Non-pigmented ciliary epithelial cell (primary cell): ENCODE data around the gene OGFOD3.
"Not testable (repeated sequence)": the region's sequence is repeated elsewhere in the genome, so short reads cannot be mapped to it uniquely, and the experiment has no call there.

ENCODE experiments used
- DNase-seq: peaks from one replicate; pipeline ENCODE4 v3.0.0-alpha.2; 2010; ENCODE audit warnings: low read depth

Gene OGFOD3, protein sequence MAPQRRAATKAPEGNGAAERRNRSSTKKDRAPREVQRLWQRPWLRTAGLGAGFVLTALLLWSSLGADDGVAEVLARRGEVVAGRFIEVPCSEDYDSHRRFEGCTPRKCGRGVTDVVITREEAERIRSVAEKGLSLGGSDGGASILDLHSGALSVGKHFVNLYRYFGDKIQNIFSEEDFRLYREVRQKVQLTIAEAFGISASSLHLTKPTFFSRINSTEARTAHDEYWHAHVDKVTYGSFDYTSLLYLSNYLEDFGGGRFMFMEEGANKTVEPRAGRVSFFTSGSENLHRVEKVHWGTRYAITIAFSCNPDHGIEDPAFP

DNA sequence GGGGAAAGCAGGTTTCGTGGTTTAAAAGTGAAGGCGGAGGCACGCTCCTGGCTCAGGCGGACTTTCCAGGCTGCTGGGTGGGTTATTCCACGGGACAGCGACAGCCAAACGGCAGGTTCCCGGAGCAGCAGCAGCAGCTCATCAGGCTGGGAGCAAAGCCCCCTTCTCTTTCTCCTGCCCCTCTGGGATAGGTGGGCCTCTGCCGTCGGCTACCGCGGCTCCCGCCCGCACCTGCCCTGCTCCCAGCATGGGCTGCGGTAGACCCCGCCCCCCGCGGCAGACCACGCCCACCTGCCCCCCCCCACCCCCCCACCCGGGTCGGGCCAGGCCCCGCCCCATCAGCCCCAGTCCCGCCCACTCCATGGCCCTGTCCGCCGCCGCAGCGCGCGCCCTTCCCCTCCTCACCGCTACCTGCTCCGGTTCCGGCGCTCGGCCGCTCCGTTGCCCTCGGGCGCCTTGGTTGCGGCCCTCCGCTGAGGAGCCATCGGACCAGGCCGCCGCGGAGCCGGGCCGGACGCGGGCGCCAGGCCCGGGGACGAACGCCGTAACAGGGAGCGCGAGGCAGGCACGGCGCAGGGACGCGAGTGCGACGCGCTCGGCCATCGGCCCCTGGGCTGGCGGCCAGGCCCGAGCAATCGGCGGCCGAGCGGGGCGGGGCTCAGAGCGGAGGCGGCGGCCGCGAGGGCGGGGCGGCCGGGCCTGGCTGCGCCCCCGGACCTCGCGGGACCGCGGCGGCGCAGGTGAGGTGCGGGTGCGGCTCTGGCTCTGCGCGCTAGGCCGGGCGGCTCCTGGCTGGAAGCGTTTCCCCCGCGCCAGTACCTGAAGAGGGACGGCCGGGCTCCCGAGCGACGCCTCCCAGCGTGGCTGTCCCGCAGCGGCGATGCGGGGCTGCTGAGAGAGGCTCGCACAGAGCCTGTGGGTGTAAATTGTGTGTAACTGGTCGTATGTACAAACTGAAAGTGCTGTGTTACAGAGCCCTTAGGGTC, at the start of gene OGFOD3, which contains the start of gene HEXD:
Gene OGFOD3, minus strand, starts transcription at position 586 of the 986 bp plus-strand sequence. Its CDS starts 101 bp downstream, at position 485.
Gene HEXD, plus strand, starts transcription at position 347 of the 986 bp plus-strand sequence. CDS start 1,453 bp downstream, outside the sequence.
- DNase-seq = no peak

- no peak for DNase-seq
These were observed 46.7 kb upstream of the OGFOD3 start for GRCh38 chr17:82465023-82465603.

- DNase-seq = no peak
These were observed 46.2 kb upstream of the OGFOD3 start for GRCh38 chr17:82464567-82464929.

GRCh38 chr17:82463925-82464566, 45.7 kb upstream of the OGFOD3 start:
- no peak for DNase-seq

DNA sequence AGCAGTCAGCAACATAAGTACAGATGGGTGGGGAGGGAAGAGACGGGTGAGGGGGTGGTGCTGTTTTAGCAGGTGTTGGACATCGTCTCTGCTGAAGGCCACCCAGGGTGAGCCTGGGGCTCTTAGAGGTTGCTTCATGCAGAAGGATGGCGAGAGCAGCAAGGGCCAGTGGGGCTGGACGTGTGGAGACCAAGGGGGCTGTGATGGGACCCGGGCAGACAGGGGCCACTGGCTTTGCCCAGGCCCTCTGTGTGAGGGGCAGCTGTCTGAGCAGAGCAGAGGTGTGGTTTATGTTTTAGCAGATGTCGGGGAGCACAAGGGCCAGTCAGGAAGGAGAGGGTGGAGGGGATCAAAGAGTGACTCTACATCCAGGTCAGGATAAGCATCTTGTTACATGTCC, 45.0 kb upstream of the OGFOD3 start:
- no peak for DNase-seq

- no peak for DNase-seq
These were observed 43.6 kb upstream of the OGFOD3 start for GRCh38 chr17:82461827-82462524.

GRCh38 chr17:82459936-82460335, 41.5 kb upstream of the OGFOD3 start:
- not testable (repeated sequence) for DNase-seq

GRCh38 chr17:82458885-82459424, 40.6 kb upstream of the OGFOD3 start:
- DNase-seq = no peak

- DNase-seq = peak; percentile 83
These were observed 39.9 kb upstream of the OGFOD3 start, which contains the start of gene NARF for GRCh38 chr17:82458179-82458884. NARF (plus strand) TSS chr17:82458741; CDS start chr17:82458804, 63 bp downstream.

DNA sequence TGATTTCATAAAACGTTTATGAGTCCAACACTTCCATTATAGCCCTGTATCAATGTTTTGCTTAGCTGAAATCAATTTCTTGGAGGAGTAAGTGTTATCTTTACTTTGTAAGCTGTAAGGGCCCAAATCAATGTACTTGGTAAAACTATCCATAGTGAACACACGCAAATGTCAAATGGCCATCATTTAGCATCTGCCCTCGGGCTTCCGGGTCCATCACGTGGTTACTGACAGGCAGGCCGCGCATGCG, 39.5 kb upstream of the OGFOD3 start:
- no peak for DNase-seq

DNA sequence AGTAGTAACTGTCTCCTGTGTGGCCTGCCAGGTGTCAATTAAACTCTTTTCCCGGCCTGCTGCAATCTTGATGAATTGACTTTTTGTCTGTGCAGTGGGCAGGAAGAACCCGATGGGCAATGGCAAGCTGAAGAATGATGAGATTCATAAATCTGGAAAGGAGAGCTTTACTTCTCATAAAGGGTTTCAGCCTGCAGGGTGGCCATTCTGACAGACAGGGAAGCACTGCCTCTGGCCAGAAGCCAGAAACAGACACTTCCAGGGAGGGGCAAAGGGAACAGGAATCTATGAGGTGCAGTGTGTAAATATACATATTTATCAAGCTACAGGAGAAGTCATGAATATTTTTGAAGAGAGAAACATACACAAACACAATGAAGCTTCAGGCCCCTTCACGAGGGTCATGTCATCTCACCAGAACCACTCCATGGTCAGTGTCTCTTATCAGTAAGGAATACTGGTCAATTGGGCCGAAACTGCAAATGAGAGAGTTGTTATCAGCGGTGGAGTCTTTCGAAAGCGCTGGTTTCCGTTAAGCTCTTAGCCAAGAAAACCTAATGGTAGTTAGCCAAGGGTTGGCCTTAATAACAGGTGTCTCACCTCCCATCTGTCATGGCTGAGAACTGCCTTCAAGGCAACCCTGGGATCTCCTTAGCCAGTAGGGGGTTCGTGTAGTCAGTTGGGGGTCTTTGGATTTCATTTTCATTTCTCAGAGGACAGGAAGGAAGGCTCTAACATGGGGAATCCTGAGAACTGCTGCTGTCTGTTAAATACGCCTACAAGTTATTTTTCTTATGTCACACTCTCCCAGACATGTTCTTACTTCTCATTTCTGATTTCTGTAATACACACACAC, 38.9 kb upstream of the OGFOD3 start:
- no peak for DNase-seq

GRCh38 chr17:82453706-82454105, 35.3 kb upstream of the OGFOD3 start:
- DNase-seq = not testable (repeated sequence)

DNA sequence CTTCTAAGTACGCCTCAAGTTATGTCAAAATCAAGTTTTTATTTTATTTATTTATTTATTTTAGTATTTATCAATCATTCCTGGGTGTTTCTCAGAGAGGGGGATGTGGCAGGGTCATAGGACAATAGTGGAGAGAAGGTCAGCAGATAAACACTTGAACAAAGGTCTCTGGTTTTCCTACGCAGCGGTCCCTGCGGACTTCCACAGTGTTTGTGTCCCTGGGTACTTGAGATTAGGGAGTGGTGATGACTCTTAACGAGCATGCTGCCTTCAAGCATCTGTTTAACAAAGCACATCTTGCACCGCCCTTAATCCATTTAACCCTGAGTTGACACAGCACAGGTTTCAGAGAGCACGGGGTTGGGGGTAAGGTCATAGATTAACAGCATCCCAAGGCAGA, 34.8 kb upstream of the OGFOD3 start:
- not testable (repeated sequence) for DNase-seq

DNA sequence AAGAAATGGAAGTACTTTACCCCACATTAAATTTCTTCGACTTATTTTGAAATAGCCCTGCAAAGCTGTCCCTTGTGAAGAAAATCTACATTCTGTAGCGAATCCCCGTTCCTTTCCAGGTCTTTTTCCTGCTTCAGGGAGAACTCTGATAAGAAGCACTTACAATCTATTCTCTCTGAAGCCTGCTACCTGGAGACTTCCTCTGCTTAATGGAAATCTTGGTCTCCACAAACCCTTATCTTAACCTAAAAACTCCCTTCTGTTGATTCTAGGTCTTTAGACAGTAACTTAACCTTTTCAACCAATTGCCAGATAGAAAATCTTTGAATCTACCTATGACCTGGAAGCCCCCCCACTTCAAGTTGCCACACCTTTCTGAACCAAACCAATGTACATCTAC, 33.8 kb upstream of the OGFOD3 start:
- DNase-seq = no peak

DNA sequence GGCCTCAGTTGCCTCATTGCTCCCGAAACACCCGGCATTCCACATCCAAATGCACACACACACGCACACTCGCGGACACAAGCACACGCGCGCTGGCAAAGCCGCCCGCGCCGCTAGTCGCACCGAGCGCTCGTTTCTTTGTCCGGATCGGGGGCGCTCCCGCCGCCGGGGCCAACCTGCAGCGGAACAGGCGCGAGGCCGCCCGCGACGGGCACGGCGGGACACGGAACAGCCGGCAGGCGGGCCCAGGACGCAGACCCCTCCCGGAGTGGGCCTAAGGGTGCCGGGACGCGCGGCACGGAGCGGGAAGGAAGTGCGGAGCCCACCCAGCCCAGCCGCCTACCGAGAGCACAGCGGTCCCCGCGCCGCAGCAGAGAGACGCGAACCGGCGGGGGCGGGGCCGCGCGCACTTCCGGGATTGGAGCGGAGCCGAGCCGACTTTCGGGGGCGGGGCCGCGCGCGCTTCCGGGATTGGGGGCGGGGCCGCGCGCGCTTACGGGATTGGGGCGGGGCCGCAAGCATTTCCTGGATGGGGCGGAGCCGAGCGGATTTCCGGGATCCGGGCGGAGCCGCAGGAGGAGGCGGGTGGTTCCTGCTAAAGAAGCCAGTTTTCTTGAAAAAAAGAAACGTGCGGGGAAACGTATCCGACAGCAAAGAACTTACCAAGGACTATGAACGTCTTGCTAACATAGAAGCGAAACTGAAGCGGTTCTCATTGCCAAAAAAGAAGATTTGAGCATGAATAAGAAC, 32.1 kb upstream of the OGFOD3 start, which contains the start of gene CYBC1:
Gene CYBC1, minus strand, starts transcription at position 396 of the 750 bp plus-strand sequence. CDS start 1,498 bp downstream, outside the sequence.
- DNase-seq = peak; percentile 50

DNA sequence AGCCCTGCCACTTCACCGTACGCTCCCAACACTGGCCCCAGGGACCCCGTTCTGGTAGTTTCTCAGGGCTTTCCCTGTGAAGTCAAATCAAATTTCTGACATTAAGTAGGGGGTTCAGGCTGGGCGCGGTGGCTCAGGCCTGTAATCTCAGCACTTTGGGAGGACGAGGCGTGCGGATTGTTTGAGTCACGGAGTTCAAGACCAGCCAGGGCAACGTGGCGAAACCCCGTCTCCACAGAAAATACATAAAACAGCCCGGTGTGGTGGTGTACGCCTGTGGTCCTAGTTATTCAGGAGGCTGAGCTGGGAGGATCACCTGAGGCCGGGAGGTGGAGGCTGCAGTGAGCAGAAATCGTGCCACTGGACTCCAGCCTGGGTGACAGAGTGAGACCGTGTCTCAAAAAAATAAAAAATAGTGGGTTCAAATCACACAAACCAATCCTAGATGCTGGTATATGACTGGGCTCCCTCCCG, 31.5 kb upstream of the OGFOD3 start:
- DNase-seq = no peak

- DNase-seq = no peak
These were observed 30.9 kb upstream of the OGFOD3 start for GRCh38 chr17:82449131-82449882.

- no peak for DNase-seq
These were observed 29.5 kb upstream of the OGFOD3 start for GRCh38 chr17:82447876-82448275.
